ENCODE measurements around the gene TTLL13.
"Not testable (repeated sequence)": the region's sequence is repeated elsewhere in the genome, so short reads cannot be mapped to it uniquely, and the experiment has no call there.

Gene TTLL13

DNA sequence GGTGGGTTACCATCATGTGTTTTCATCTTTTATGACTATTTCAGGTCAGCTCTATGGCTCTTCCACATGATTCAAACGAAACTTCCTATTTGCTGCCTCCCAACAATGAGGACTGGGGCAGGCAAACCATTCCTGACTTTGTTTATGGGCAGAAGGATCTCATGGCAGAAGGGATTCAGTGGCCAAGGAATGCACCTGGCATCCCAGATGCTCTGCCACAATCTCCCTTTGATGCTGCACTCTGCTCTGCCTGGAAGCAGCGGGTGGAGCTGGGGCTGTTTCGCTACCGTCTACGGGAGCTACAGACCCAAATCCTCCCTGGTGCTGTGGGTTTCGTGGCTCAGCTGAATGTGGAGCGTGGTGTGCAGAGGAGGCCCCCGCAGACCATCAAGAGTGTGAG lies 8.5 kb upstream of the TTLL13 start:
- no peak for DNase-seq

DNA sequence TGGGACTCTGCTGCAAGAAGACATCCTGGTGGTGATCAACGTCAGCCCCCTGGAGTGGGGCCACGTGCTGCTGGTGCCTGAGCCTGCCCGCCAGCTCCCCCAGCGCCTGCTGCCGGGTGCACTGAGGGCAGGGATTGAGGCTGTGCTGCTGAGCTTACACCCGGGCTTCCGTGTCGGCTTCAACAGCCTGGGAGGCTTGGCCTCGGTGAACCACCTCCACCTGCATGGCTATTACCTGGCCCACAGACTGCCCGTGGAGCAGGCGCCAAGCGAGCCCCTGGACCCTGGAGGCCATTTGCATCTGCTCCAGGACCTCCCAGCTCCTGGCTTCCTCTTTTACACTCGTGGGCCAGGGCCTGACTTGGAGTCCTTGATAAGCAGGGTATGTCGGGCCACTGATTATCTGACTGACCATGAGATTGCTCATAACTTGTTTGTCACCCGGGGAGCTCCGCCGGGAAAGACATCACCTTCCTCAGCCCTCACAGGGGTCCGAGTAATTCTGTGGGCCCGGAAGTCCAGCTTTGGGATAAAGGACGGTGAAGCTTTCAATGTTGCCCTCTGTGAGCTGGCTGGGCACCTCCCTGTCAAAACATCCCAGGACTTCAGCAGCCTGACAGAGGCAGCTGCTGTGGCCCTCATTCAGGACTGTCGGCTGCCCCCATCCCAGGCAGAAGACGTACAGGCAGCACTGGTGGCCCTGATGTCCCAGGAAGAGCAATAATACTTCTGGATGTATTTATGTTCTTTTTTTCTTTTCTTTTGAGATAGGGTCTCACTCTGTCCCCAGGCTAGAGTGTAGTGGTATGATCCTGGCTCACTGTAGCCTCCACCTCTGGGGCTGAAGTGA lies 7.8 kb upstream of the TTLL13 start:
- no peak for DNase-seq

DNA sequence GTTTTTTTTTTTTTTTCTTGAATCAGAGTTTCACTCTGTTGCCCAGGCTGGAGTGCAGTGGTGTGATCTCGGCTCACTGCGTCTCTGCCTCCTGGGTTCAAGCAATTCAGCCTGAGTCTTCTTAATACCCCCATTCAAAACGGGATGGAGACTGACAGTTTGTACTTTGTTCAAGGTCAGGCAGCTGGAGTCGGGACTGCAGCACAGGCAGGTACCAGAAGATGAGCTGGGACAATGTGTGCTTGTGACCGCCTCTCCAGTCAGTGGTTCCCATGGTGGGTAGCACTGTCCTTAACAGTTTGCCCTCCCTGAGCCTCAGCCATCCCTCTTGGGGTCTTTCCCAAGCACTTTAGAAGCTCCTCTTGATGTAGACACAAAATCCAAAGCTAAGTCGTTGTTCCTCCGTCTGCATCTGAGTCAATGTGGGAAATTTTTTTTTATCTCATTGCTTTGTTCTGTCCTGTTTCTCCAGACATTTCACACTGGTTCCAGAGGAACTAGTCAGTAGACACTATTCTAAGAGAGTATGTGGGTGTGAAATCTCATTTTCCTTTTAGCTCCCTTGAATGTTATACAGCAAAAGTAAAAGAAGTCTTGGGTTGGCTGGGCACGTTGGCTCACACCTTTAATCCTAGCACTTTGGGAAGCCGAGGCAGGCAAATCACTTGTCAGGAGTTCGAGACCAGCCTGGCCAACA lies 5.3 kb upstream of the TTLL13 start:
- no peak for DNase-seq

DNA sequence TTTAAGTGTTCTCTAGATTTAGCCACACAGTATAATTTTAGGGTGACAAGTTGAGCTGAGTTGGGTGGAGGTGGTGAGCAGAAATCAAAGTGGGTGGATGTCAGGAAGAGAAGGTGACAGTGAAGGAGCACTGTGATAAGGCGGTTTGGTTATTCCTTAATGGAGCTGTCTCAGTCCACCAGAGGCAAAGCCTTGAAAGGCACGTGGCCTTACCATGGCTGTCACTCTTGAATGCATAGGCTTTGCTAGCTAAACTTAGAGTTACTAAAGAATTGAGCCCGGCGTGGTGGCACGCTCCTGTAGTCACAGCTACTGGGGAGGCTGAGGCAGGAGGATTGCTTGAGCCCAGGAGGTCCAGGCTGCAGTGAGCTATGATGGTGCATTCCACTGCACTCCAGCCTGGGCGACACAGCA lies 560 bp upstream of the TTLL13 start:
- DNase-seq, result no peak

DNA sequence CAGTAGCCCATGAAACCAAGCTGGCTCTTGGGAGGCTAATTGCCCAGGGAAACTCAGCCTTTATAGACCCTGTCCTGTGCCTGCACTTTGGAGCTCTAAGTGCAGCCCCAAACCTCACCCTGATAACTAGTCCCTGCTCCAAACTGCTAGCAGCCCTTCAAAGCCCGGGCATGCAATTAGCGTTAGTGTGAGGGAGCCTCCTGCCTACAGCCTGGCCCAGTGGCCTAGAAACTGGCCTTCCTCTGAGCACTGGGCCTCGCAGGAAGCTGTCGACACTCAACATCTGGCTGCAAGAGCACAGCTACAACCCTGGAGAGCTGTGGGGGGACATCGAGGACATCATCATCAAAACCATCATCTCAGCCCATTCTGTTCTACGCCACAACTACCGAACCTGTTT lies 8.4 kb downstream of the TTLL13 start:
- DNase-seq, result no peak

DNA sequence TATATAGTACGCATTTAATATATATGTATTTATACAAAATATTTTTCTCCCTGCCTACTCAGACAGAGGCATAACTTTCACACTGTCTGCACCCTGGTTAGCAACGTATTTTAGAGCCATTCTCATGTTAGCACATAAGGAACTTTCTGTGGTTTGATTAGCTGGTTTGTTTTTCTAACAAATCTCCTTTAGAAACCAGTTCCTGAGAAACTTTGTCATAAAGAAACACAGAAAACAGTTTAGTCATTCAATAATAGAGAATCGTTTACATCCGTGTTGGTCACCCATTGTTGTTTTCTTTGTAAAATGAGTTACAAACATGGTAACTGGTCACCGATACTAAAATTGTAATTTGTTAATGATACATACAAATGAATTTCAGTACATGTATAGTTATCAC lies 10.2 kb downstream of the TTLL13 start:
- no peak for DNase-seq

DNA sequence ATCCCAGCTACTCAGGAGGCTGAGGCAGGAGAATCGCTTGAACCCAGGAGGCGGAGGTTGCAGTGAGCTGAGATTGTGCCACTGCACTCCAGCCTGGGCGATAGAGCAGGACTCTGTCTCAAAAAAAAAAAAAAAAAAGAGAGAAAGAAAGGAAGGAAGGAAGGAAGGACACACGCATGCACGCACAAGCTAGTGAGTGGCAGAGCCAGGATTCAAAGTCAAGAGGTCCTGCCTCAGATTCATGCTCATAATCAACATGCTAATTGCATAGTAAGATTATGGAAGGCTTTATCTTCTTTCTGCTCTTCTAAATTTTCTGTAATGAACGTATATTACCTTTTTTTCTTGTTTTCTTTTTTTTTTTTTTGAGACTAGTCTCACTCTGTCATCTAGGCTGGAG lies 11.4 kb downstream of the TTLL13 start:
- not testable (repeated sequence) for DNase-seq

DNA sequence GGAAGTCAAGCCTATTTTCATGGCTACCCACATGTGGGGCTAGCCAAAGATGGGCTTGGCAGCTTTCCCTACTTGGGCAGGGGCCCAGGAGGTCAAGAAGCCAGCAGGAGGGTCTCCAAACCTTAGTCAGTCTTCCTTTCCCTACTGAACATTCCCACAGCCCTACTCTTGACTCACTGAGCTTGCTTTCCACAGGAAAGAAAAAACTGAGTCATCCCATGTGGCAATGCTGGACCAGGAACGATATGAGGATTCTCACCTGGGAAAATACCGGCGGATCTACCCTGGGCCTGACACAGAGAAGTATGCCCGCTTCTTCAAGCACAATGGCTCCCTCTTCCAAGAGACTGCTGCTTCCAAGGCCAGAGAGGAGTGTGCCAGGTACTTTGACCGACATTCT lies 12.5 kb downstream of the TTLL13 start:
- DNase-seq, result no peak

DNA sequence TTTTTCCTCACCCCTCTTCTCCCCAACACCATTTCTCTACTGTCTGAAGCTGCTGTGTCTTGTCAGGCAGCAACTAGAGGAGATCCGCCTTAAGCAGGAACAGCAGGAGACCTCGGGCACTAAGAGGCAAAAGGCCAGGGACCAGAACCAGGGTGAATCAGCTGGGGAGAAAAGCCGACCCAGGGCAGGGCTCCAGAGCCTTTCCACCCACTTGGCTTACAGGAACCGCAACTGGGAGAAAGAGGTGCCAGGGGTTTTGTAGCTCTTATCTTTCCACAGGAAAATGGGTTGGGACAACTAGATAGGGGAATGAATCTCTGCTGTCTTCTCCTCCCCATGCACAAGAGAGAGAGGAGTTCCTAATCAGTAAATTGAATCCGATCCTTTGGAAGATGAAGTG lies 13.1 kb downstream of the TTLL13 start:
- no peak for DNase-seq

DNA sequence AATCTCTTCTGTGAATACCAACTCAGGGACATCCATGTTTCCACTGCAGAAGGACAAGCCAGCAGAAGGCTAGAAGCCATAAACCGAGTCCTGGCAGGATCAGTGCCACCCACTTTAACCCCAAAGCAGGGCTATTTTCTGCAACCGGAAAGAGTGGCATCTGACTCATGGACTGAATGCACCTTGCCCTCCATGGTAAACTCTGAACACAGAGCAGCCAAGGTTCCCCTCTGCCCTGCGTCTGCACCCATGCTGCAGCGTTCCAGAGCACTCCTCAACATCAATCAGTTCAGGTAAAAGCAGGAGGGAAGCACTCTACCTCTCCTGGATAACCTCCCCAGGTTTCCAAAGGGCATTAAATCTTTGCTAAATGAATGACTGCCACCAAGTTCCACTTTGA lies 15.3 kb downstream of the TTLL13 start:
- DNase-seq, result peak; percentile 37

DNA sequence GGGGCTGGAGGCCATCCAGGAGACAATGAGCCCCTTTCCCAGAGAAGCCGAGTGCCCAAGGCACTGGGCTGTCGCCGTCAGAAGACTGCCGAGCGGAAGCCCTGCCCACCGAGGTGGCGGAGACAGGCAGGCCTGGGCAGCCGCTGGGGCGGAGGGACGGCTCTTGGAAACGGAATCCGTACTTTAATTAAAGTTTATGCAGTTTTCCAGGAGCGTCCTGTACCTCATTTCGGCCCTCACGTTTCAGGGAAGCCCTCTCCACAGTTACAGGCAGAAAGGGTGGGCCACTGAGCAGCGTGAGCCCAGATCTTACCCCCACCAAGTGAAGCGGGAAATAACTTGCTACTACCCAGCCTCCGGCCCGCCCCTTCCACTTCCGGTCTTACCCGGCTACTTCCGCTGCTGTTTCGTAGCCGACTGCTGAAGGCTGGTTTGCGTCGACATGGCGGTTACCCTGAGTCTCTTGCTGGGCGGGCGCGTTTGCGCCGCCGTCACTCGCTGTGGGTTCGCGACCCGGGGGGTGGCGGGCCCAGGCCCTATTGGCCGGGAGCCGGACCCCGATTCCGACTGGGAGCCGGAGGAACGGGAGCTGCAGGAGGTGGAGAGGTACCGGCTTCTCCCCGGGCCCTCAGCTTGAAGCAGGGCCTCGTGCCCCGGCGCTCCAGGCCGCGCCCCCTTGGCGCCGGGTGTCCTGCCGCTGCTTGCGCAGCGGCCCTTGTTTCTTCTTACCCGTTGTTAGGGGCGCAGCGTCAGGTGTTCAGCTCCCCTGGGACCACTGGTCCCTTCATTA lies 16.1 kb downstream of the TTLL13 start, which contains the start of gene NGRN:
Gene NGRN (plus strand): TSS at position 402 of the 790 bp plus-strand sequence. CDS start 41 bp downstream, at position 443.
- DNase-seq, result peak; percentile 91

DNA sequence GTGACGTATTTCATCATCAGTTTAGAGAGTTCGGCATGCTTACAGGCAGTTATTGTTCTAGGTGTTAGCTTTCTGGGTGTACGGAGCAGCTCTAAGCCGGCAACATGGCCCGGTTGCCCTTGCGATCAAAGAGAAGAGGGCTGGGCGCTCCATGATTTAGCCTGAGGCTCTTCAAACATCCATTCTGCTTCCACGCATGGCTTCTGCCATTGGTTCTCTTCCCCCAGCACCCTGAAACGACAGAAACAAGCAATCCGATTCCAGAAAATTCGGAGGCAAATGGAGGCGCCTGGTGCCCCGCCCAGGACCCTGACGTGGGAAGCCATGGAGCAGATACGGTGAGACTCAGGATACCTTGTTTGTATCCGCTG lies 16.7 kb downstream of the TTLL13 start:
- DNase-seq, result peak; percentile 65

DNA sequence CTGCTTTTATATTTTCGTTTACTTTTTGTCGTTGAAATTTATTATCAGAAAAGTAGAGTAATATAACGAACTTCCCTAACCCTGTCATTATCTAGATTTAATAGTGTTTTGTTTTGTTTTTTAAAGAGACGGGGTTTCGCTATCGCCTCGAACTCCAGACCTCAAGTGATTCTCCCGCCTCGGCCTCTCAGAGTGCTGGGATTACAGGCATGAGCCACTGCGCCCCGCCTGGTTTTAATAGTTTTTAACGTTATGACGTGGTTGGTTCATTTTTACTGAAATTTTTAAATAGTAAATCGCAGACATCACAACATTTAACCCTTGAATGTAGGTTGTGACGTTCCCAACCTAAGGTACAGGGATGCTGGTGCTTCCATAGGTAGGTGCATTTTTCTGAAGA lies 17.1 kb downstream of the TTLL13 start:
- peak; percentile 40 for DNase-seq

DNA sequence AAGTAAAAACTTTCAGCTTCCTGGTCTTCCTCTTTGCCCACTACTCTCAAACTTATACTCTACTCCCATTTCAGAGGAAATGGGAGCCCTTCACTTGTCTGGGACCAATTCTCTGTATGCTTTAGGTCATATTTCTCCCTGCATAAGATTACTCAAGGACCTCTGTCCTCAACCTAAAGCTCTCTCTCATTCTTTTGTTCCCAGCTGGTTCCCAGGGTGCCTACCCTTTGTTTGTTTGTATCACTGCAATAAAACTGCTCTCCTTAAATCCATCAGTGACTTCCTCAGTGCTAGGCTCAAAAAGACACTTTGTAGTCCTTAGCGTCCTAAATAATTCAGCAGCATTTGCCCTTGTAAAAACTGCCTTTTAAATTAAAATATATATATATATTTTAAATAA lies 19.1 kb downstream of the TTLL13 start:
- DNase-seq, result no peak

DNA sequence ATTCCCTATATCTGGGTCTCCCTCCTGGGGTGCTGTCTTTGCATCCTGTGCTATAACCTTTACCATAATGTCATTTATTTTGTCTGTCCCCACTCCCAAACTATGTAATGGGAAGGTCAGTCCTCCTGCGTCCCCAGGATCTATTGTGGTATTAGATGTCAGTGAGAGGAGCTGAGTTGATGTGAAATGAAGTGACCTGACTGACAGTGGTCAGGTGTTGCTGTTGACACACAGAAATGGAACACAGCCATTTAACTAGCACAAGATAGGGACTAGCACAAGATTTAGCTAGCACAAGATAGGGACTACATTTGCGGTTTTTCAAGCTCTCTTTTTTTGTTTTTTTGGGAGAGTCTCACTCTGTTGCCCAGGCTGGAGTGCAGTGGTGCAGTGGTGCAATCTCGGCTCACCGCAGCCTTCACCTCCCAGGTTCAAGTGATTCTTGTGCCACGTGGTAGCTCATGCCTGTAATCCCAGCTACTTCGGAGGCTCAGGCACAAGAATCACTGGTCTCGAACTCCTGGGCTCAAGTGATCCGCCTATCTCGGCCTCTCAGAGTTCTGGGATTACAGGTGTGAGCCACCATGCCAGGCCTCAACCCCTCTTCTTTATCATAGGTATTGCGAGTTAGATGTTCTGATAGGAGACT lies 21.3 kb downstream of the TTLL13 start:
- no peak for DNase-seq

DNA sequence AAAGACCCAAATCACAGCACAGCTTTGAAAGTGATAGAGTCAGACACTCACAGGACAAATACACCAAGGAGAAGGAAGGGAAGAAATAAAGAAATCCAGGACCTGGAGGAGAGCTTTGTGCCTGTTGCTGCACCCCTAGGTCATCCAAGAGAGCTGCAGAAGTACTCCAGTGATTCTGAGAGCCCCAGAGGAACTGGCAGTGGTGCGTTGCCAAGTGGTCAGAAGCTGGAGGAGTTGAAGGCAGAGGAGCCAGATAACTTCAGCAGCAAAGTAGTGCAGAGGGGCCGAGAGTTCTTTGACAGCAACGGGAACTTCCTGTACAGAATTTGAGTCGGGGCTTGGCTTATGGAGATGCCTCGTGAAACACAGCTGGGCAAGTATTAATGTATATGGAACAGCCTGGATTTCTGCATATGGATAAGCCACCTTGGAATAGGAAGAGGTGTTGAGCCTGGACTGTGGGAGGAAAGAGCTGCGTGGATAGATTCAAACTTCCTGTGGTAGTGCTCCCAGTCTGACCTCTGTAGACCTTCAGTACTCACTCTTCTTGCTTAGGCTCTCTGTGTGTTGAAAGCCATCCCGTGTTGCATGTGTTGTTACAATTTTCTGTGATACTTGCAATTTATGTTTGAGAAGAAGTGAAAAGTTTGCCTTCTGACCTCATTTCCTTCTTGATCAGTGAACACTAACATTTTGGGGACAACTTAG lies 22.3 kb downstream of the TTLL13 start:
- no peak for DNase-seq

DNA sequence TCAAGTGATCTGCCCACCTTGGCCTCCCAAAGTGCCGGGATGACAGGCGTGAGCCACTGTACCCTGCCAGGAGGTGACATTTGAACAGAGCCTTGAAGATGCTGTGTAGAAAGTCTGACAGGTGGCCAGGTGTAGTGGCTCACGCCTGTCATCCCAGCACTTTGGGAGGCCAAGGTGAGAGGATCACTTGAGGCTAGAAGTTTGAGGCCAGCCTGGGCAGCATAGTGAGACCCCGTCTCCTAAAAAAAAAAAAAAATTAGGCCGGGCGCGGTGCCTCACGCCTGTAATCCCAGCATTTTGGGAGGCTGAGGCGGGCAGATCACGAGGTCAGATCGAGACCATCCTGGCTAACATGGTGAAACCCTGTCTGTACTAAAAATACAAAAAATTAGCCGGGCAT lies 29.1 kb downstream of the TTLL13 start:
- DNase-seq, result not testable (repeated sequence)

DNA sequence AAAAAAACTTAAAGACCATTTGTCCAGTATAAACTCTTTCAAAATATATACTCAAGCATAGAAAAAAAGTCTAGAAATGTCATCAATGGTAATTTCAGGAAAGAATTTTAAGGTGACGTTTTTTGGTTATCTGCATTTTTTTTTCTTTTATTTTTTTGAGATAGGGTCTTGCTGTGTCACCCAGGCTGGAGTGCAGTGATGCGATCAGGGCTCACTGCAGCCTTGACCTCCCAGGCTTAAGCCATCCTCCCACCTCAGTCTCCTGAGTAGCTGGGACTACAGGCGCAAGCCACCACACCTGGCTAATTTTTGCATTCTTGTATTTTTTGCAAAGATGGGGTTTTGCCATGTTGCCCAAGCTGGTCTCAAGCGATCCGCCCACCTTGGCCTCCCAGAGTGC lies 31.4 kb downstream of the TTLL13 start:
- not testable (repeated sequence) for DNase-seq

DNA sequence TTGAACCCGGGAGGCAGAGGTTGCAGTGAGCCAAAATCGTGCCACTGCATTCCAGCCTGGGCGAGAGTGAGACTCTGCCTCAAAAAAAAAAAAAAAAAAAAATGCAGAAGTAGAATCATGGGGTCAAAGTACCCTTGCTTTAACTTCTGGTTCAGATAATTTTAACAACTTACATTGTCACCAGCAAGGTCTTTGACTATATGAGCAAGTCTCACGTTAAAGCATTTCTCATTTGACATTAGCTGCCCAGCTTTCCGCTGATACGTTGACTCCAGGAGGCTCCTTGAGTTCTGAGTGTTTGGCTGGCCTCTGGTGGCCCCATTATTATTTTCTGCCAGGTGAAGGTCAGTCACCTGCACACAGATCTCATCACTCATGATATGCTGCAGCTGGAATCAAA lies 32.3 kb downstream of the TTLL13 start:
- not testable (repeated sequence) for DNase-seq

DNA sequence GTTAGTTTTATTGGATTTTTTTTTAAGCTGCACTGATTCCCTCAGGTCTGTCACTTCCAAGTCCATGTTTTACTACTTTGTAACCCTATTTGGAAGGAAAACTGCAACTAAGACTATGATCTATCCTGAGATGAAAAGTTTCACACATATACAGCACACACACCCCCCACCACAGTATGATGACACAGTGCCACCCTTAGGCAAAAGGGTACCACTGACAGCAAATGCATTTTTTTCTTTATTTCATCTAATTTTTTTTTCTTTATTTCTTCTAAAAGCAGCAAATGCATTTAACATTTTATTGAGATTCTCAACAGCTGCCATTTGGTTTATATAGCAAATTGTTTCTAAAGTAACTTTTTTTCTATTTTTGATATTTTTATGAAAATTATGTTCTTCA lies 37.3 kb downstream of the TTLL13 start:
- DNase-seq, result peak; percentile 63

DNA sequence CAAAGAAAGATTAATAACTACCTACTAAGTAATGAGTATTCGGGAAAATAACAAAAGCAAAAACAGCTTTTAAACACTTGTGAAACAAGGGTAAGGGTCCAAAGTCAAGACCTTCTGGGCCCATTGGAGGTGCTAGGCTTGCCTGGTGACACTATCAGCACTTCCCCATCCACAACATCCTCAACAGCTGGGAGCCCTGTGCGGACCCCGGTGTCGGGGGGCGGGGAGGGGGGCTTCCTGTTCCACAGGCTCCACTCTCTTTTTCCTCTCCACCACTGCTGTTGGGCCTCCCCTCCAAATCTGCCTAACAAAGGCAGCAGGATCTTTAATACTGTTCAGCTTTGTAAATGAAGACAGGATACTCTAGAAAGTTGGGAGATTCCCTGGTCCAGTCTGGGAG lies 37.7 kb downstream of the TTLL13 start:
- DNase-seq, result no peak

DNA sequence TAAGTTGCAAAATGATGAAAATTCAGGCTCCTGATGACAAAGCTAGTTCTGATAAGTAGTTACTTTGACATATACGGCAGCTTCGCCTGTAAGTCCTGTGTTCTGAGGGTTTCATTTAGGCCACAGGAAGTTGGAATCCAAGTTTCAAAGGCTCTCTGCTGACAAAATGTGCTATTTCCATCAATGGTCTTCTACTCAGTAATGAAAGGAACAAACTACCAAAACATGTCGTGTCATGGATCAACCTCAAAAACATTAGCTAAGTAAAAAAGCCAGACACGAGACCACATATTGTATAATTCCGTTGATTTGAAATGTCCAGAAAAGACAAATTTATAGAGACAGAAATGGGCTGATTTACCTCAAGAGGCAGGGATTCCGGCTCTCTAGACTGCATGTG lies 38.6 kb downstream of the TTLL13 start:
- DNase-seq, result no peak
